NCI-H146 treated with DMSO at 0.1 percent for 48 hours (cell line): ENCODE results near the gene ATP6V0A1.
"Not testable (repeated sequence)": the region's sequence is repeated elsewhere in the genome, so short reads cannot be mapped to it uniquely, and the experiment has no call there.

Experiments
- DNase-seq: peaks from one replicate; lab custom pipeline; 2025; ENCODE audit not compliant: unreplicated experiment; lab: John Stamatoyannopoulos, UW

ATP6V0A1 gene

DNA sequence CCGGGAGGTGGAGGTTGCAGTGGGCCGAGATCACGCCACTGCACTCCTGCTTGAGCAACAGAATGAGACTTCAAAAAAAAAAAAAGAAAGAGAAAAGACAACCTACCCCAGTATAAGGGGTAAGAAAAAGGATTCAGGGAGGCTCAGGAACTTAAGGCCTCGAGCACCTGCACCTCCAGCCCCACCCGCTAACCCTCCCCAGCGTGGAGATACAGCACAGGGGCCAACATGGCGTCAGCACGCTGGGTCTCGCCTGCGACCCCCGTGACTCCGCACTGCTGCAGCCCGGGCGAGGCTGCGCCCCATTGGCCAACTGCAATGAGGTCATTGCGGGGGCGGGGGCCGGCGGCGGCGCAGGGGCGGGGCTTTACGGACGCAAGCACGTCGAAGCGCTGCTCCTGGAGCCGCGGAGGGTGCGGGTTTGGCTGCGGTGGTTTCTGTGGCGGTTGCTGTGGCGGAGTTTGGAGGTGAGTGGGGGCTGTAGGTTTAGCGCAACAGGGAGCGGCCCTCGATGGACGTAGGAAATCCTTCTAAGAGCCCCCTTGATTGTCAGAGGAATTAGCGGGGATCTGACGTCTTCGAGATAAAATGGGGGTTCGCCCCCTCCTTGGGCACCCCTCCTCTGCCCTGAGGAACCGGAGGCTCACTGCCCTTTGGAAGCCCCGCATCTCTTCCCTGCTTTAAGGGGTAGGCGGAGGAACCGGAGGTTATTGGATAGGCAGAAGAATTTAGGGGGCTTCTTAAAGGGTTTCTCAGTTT, at the start of gene ATP6V0A1:
TSS of gene ATP6V0A1 (plus strand) at position 382 of the 759 bp plus-strand sequence. CDS start 2,017 bp downstream, outside the sequence.
- peak; percentile 75 for DNase-seq

DNA sequence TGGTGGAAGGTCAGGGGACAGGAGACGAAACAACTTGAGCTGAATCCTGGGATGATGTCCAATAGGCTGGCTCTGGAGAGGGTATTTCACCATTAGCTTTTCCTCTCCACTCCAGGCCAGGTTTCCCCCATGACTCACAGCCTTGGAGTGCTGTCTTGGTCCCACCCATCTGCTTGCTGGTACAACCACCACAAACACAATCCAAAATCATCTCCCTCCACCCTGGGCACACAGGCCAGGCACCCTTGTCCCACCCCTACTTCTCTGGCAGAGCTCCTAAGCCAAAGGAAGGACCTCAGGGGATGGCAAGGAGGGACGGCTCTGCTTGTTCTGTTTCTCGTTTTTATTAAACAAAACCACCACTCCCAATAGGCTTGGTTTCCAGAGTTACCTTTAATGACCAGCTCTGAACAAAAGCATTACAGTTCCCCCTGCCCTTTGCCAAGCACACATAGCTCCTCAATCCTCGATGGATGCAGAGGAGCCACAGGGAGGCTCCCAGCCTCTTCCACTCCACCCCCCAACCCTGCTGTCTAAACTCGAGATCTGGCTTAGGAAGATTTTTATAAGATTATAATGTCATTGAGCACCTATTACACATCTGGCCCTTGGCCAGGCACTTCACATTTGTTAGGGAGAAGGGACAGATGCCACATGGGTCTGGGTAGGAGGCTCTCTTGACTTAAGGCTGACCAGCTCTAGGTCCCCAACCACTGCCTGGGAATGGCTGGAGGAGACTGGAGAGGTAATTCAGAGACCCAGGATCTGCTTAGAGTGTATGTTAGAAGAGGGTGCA, 49.0 kb upstream of the ATP6V0A1 start:
- no peak for DNase-seq

DNA sequence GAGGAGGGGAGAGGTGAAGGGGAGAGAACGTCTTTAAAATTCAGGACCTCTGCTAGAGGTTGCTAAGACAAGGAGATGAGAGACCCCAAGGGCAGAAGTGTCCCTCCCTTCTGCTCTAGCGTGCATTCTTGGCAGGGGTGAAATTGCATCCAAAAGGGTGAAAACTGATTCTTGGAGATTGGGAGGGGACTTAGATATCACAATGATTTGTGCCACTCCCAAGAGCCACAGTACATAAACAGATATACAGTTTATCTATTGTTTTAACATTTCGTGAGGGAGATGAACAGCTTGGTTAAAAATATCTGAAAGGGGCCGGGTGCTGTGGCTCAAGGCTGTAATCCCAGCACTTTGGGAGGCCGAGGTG, 48.4 kb upstream of the ATP6V0A1 start:
- DNase-seq: no peak

DNA sequence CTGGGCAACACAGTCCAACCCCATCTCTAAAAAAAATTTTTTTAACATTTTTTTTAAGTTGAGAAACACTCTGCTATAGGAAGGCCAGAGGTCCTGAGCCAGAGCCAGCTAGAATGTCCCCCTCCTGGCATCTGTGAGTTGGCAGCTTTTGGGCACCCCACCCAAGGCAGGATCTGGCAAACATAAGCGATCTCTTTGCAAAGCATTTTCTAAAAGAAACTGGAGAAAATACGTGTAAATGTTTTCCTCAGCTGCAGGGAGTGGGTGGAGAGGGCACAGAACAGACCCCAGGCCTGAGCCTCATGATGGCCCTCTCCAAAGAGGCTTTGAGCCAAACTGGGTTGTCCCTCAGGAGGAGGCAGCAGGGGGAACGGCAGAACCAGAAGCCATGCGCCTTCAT, 47.3 kb upstream of the ATP6V0A1 start:
- no peak for DNase-seq

GRCh38 chr17:42411905-42412679, 46.6 kb upstream of the ATP6V0A1 start:
- DNase-seq: no peak

DNA sequence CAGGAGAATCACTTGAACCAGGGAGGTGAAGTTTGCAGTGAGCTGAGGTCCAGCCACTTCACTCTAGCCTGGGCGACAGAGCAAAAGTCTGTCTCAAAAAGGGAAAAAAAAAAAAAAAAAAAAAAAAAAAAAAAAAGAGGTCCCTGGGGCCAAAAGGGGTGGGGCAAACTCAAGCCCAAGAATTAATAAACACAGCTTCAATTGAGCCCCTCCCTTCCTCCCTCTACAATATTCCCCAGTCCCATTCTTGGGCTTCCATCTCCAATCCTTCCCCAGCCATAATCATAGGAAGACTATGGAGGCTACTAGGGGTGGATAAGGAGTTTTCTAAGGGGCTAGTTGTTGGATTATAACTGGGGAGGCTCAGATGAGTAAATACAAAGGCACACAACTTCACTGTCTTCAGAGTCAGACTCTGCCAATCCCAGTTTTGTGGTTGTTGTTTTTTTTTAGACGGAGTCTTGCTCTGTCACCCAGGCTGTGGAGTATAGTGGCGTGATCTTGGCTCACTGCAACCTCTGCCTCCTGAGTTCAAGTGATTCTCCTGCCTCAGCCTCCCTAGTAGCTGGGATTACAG, 45.1 kb upstream of the ATP6V0A1 start:
- DNase-seq: no peak

DNA sequence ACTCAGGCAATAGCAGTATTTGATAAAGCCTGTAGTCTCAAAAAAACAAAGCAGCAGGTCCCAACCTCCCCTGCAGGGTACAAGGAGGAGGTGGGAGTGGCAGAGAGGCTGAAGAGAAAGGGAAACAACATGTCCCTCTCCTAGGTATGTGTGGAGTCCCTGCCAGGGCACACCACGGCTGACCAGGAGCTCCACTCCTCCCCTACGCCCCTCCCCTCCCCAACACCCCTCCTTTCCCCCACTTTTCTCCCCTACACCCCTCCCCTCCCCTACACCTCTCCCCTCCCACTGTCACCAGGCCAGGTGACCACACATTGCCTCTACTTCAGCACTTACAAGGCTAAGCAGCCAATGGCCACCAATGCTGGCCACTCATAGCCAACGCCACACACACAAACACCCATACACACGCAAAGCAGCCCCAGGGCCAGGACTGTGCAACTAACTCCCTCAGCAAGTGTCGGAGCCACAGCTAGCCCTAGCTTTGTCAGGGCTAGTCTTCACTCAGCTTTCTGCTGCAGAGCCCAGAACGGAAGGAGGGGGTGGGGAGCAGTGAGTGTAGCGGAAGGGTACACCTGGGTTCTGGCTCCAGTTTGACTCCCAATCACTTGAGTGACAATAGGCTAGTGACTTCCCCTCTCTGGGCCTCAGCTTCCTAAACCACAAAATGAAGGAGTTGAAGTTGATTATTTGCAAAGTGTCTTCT, 43.8 kb upstream of the ATP6V0A1 start:
- DNase-seq: no peak

- DNase-seq: not testable (repeated sequence)
These were observed 40.7 kb upstream of the ATP6V0A1 start for GRCh38 chr17:42417981-42418380.

DNA sequence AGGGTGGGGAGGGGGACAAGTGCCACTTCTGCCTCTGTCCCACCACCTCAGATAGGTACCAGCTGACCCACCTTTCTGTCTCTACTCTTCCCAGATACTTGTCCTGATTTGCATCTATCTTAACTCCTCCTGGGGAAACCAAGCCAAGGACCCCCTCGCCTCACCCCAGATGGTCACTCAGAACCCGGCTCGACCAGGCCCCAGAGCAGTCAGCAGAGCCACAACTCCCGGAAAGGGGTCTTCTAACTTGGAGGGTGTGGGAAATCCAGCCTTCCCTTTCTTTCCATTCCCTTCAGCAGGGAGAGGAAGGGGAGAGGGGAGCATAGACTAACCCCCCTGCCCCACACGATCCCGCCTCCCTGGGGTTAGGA, 37.6 kb upstream of the ATP6V0A1 start:
- DNase-seq: no peak

- DNase-seq: no peak
These were observed 37.0 kb upstream of the ATP6V0A1 start for GRCh38 chr17:42421507-42422338.

DNA sequence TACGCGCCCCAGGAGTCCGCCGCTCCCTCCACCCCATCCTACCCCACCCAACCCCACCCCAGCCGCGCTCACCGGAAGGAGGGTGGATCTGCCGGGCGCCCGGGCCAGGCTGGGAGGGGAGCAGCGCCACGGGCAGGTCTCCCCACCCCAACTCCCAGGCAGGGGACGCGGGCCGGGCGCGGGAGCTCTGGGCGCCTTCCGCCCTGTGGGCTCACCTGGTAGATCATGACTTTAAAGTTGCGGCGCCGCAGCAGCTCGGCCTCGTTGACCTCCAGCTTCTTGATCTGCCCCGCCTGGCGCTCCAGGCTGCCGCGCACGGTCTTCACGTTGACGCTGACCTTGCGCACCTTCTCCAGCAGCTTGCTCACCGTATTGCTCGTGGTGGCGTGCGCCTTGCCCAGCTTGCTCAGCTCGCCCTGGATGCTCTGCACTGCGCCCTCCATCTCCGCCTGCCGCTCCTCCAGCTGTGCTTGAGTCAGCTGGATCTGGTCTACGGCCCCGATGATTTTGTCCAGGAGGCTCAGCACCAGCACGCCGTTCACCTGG, 36.2 kb upstream of the ATP6V0A1 start:
- no peak for DNase-seq

DNA sequence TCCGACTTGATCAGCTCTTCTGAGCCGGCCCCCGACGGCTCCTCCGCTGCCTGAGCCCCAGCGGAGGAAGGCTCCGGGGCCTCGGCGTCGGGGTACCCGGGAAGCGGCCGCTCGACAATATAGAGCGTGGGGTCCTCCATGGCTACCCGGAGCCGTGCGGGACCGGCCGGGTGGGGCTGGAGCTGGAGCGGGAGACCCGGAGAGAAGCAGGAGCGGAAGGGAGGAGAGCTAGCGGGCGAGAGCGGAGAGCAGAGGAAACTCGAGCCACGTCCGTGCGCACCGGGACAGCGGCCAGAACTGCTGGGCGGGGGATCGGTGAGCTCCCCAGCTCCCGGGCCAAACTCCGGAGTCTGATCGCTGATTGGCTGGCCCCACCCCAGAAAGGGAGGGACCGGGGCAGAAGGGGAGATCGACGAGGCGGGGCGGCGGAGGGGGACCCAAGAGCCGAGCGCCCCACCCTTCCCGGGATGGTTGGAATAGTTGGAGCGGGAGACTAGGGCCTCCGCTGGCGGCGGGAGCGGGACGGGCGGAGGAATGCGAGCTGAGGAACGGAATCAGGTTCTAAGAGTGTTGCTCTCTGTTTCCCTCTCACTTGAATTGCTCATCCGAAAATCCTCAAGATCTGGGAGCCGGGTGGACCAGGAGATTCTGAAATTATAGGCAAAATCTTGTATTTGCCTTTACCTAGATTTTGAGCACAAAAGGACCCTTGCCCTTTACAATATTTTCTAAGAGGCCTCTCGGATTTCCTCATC, 35.5 kb upstream of the ATP6V0A1 start, which contains the start of gene CAVIN1:
TSS of gene CAVIN1 (minus strand) at position 299 of the 755 bp plus-strand sequence. CDS start at position 140, 159 bp downstream.
- DNase-seq: no peak

DNA sequence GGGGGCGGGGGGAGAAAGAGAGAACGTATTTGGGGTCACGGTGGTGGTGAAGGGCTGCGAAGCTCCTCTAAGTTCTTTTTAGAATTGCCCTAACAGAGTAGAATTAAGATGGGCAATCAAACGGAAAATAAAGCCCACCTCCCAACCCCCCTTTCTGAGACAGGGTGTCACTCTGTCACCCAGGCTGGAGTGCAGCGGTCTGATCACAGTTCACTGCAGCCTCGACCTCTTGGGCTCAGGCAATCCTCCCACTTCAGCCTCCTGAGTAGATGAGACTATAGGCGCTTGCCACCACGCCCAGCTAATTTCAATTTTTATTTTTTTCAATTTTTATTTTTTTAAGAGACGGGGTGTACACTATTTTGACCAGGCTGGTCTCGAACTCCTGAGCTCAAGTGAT, 34.9 kb upstream of the ATP6V0A1 start:
- DNase-seq: no peak

DNA sequence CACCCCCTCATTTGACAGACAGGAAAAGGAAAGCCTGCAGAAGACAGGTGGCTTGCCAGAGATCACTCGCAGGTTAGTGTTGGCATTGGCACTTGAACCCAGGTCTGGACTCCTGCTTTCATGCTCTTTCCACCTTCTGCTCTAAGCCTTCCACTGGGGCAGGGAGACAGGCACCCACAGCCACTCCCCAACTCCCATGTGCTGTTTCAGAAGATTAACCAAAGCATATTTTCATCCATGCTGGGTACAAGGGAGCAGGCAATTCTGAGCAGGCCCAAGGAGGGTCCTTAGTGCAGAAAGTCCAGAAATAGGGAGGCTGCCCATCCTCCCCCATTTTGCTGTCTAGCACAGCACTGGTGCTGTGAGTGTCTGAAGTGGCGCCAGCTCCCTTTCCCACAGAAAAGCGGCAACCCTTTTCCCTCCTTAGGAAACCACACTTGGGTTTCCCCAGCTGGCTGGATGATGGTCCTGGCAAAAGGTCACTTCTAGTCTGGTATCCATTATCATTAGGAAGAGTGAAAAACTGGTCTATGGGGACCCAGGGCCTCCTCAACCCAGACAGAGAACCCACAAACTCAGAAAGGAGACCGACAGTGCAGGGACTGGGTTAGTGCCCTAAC, 33.6 kb upstream of the ATP6V0A1 start:
- no peak for DNase-seq

- peak; percentile 49 for DNase-seq
These were observed 30.3 kb upstream of the ATP6V0A1 start for GRCh38 chr17:42428141-42428944.

GRCh38 chr17:42429726-42430447, 28.8 kb upstream of the ATP6V0A1 start:
- no peak for DNase-seq

DNA sequence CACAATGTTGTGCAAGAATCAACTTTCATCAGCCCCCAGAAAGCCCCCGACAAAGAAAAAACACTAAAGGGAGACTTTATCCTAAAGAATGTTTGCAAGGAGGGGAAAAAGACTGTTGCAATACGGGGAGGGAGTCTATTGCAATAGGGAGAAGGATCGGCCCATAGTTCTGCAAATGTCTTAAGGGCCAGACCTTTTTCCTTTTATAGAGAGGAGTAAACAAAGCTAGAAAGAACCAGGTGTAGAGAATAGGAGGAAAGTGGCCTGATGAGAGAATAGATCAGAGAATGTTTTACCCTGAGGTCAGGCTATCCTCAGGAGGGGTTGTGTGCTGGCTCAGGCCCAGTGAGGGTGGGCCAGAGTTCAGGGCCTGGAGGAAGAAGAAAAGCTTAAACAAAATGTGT, 26.9 kb upstream of the ATP6V0A1 start:
- DNase-seq: no peak
